HEK293 (cell line): ENCODE data around the gene HDLBP.

Source experiments
- ELK4 ChIP-seq: IDR thresholded peaks from 2 replicates; pipeline ENCODE4 v1.6.1; 2011; ENCODE audit warnings: mild to moderate bottlenecking, low read depth, low read length, borderline replicate concordance
- KLF16 ChIP-seq: fragments of 450-650 bp; formaldehyde crosslinking; IDR thresholded peaks from 2 replicates; pipeline ENCODE4 v1.5.1; 2017; ENCODE audit warnings: missing biosample characterization, missing genetic modification characterization
- PRDM4 ChIP-seq: fragments of 450-650 bp; formaldehyde crosslinking; IDR thresholded peaks from 2 replicates; pipeline ENCODE4 v1.5.1; 2017; ENCODE audit warnings: missing biosample characterization, missing genetic modification characterization
- SALL2 ChIP-seq: fragments of 450-650 bp; formaldehyde crosslinking; IDR thresholded peaks from 2 replicates; pipeline ENCODE4 v1.5.0; 2017; ENCODE audit warnings: missing biosample characterization, mild to moderate bottlenecking, missing genetic modification characterization, borderline replicate concordance
- SP2 ChIP-seq: fragments of 450-650 bp; formaldehyde crosslinking; IDR thresholded peaks from 2 replicates; pipeline ENCODE4 v1.5.1; 2016; ENCODE audit warnings: missing biosample characterization, missing genetic modification characterization
- TRIM28 ChIP-seq: IDR thresholded peaks from 2 replicates; pipeline ENCODE4 v1.6.1; 2011; ENCODE audit warnings: low read length, control low read depth, borderline replicate concordance
- ZBTB10 ChIP-seq: fragments of 450-650 bp; formaldehyde crosslinking; IDR thresholded peaks from 2 replicates; pipeline ENCODE4 v1.5.1; 2016; ENCODE audit warnings: missing biosample characterization, missing genetic modification characterization
- ZBTB20 ChIP-seq: fragments of 450-650 bp; formaldehyde crosslinking; IDR thresholded peaks from 2 replicates; pipeline ENCODE4 v1.5.1; 2016; ENCODE audit warnings: missing biosample characterization, missing genetic modification characterization
- ZBTB21 ChIP-seq: fragments of 450-650 bp; formaldehyde crosslinking; IDR thresholded peaks from 2 replicates; pipeline ENCODE4 v1.5.1; 2017; ENCODE audit warnings: missing biosample characterization, missing genetic modification characterization
- ZBTB44 ChIP-seq: fragments of 450-650 bp; IDR thresholded peaks from 2 replicates; pipeline ENCODE4 v1.5.1; 2018; ENCODE audit warnings: missing biosample characterization, mild to moderate bottlenecking, missing genetic modification characterization
- ZNF10 ChIP-seq: fragments of 450-650 bp; formaldehyde crosslinking; IDR thresholded peaks from 2 replicates; pipeline ENCODE4 v1.5.1; 2017; ENCODE audit warnings: missing biosample characterization, missing genetic modification characterization
- ZNF112 ChIP-seq: fragments of 450-650 bp; formaldehyde crosslinking; IDR thresholded peaks from 2 replicates; pipeline ENCODE4 v1.5.0; 2017; ENCODE audit warnings: missing biosample characterization, missing genetic modification characterization
- ZNF184 ChIP-seq: fragments of 450-650 bp; IDR thresholded peaks from 2 replicates; pipeline ENCODE4 v1.5.1; 2018; ENCODE audit warnings: missing biosample characterization, mild to moderate bottlenecking, missing genetic modification characterization
- ZNF311 ChIP-seq: fragments of 450-650 bp; formaldehyde crosslinking; IDR thresholded peaks from 2 replicates; pipeline ENCODE4 v1.5.1; 2017; ENCODE audit warnings: missing biosample characterization, missing genetic modification characterization, borderline replicate concordance
- ZNF426 ChIP-seq: fragments of 450-650 bp; formaldehyde crosslinking; IDR thresholded peaks from 2 replicates; pipeline ENCODE4 v1.5.1; 2017; ENCODE audit warnings: missing biosample characterization, missing genetic modification characterization, mild to moderate bottlenecking, inconsistent platforms, moderate library complexity
- ZNF501 ChIP-seq: fragments of 450-650 bp; formaldehyde crosslinking; IDR thresholded peaks from 2 replicates; pipeline ENCODE4 v1.5.1; 2016; ENCODE audit warnings: missing biosample characterization, missing genetic modification characterization
- ZNF518A ChIP-seq: fragments of 450-650 bp; formaldehyde crosslinking; conservative IDR thresholded peaks from 2 replicates; pipeline ENCODE4 v1.5.1; 2016; ENCODE audit warnings: low read depth, missing biosample characterization, missing genetic modification characterization
- ZNF548 ChIP-seq: fragments of 450-650 bp; formaldehyde crosslinking; IDR thresholded peaks from 2 replicates; pipeline ENCODE4 v1.5.1; 2016; ENCODE audit warnings: missing biosample characterization, missing genetic modification characterization
- ZNF558 ChIP-seq: fragments of 450-650 bp; formaldehyde crosslinking; IDR thresholded peaks from 2 replicates; pipeline ENCODE4 v1.5.1; 2016; ENCODE audit warnings: missing biosample characterization, missing genetic modification characterization
- ZNF621 ChIP-seq: fragments of 450-650 bp; formaldehyde crosslinking; IDR thresholded peaks from 2 replicates; pipeline ENCODE4 v1.5.1; 2017; ENCODE audit warnings: missing biosample characterization, missing genetic modification characterization
- ZNF623 ChIP-seq: fragments of 450-650 bp; formaldehyde crosslinking; IDR thresholded peaks from 2 replicates; pipeline ENCODE4 v1.5.1; 2016; ENCODE audit warnings: missing biosample characterization, missing genetic modification characterization
- ZNF626 ChIP-seq: fragments of 450-650 bp; sonication (Bioruptor Pico); formaldehyde crosslinking; IDR thresholded peaks from 2 replicates; pipeline ENCODE4 v1.5.1; 2018; ENCODE audit warnings: missing biosample characterization, missing genetic modification characterization, inconsistent platforms
- ZNF692 ChIP-seq: fragments of 450-650 bp; formaldehyde crosslinking; IDR thresholded peaks from 2 replicates; pipeline ENCODE4 v1.5.1; 2016; ENCODE audit warnings: missing biosample characterization, missing genetic modification characterization
- ZNF747 ChIP-seq: fragments of 450-650 bp; formaldehyde crosslinking; IDR thresholded peaks from 2 replicates; pipeline ENCODE4 v1.5.1; 2016; ENCODE audit warnings: missing biosample characterization, missing genetic modification characterization
- ZNF792 ChIP-seq: fragments of 450-650 bp; formaldehyde crosslinking; IDR thresholded peaks from 2 replicates; pipeline ENCODE4 v1.5.1; 2016; ENCODE audit warnings: missing biosample characterization, missing genetic modification characterization

Gene HDLBP

GRCh38 chr2:241271706-241272302, 43.7 kb downstream of the HDLBP start (continued):
- TF ChIP-seq ZNF518A (tag by site-specific recombination): no peak
- no peak for TF ChIP-seq ZNF626
- no peak for TF ChIP-seq ZBTB44 (tag by site-specific recombination)
- no peak for TF ChIP-seq PRDM4
- TF ChIP-seq ZNF792 (tag by site-specific recombination): no peak
- TF ChIP-seq ZNF621 (tag by site-specific recombination): no peak
- no peak for TF ChIP-seq ZNF692
- TF ChIP-seq ZNF10 (tag by site-specific recombination): no peak
- TF ChIP-seq ZNF501 (tag by site-specific recombination): no peak
- no peak; the same call in 1 of the 2 replicates for TF ChIP-seq KLF16 (tag by site-specific recombination)
- TF ChIP-seq ELK4: no peak
- no peak for TF ChIP-seq ZNF623 (tag by site-specific recombination)
- TF ChIP-seq ZNF311 (tag by site-specific recombination): no peak
- no peak for TF ChIP-seq TRIM28
- peak; percentile 55 for TF ChIP-seq SP2 (tag by site-specific recombination)
- no peak for TF ChIP-seq ZNF548 (tag by site-specific recombination)
- TF ChIP-seq SALL2 (tag by site-specific recombination): no peak
- no peak for TF ChIP-seq ZNF112
- no peak for TF ChIP-seq ZBTB21 (tag by site-specific recombination)
- no peak for TF ChIP-seq ZNF184 (tag by site-specific recombination)
- no peak for TF ChIP-seq ZBTB10 (tag by site-specific recombination)
- TF ChIP-seq ZNF558: no peak
- no peak for TF ChIP-seq ZNF426 (tag by site-specific recombination)
- no peak for TF ChIP-seq ZNF747 (tag by site-specific recombination)
- peak; percentile 89 for TF ChIP-seq ZBTB20 (tag by site-specific recombination)
